HG02884 (cell line): Measurements from ENCODE around the gene EML5.
"Not testable (repeated sequence)": the region's sequence is repeated elsewhere in the genome, so short reads cannot be mapped to it uniquely, and the experiment has no call there.

Source experiments
- ATAC-seq: cut with Tn5 transposase; IDR thresholded peaks from one replicate; pipeline ENCODE4 v1.9.1; 2021; ENCODE audit warnings: mild to moderate bottlenecking, moderate library complexity; ENCODE audit not compliant: unreplicated experiment

Gene EML5

DNA sequence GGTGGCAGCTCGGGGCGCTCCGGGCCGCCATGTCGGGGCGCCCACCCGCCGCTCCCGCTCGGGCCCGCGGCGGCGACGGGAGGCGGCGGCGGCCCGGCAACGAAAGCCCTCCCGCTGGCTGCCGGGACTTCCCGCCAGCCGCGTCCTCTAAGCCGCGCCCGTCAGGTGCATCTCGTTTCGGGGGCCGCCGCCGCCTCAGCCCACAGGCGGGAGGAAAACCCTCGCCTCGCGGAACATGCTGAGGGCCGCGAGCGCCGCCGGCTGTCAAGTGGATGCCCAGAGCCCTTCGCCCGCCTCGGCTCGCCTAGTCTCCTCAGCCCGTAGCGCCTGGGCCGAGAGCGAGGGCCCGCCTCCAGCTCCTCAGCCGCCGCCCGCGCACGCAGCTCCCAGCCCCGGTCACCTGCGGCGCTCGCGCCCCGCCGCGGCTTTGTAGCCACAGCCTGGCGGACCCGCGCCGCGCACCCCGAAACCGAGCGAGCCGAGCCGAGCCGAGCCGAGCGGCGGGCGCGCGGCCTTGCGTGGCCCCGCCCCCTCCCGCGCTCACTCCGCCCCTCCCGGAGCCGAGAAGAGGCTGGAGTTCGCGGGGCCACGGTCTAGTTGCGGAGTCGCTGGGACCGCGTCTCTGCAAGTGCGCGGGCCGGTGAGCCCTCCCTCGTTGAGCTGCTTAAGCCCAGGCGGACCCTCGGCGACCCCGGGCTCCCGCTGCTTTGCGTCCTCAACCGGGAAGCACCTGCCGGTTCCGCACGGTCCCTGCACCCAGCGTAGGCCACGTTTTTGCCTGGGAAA lies at the start of gene EML5:
EML5 (minus strand) TSS at position 481 of the 786 bp plus-strand sequence; CDS start at position 31, 450 bp downstream.
- ATAC-seq, result peak; percentile 87

DNA sequence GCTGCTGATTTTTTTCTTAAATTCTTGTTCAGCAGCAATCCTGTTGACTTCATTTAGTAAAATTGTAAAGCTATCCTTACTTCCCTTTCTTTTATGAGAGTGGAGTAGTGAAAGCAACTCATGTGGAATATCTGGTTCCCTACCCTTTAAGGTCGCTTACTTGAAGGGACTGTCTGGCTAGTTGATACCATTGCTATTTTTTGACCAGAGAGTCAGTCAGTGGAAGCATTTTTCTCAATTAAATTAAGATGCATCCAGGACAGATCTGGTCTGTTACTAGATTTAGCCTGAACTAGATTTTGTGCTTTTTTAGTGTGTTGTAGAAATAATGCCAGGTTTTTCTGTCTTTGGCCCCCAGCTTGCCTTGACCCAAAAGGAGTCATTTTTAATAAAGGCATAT lies 49.7 kb upstream of the EML5 start:
- no peak for ATAC-seq

- ATAC-seq, result no peak
Observed at GRCh38 chr14:88841741-88842140, 49.0 kb upstream of the EML5 start.

- no peak for ATAC-seq
Observed at GRCh38 chr14:88840926-88841325, 48.2 kb upstream of the EML5 start.

DNA sequence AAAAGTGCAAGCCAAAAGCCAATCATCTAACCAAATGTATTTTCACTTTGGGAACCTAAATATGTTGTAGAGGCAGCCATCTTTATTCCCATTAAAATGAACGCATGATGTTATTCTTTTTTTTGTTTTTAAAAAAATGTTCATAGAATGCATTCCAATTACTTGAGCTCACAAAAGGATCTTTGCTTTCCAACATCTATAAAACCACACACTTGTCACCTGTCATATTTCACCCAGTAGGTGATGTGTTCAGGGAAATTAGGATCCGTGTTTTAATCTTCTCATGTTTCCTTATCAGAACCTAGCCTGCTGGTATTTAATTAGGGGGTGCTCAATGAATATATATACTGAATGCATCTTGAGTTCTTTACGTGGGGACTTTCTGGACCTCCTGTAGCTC lies 45.3 kb upstream of the EML5 start:
- no peak for ATAC-seq

- ATAC-seq, result no peak
Observed at GRCh38 chr14:88837495-88837894, 44.7 kb upstream of the EML5 start.

DNA sequence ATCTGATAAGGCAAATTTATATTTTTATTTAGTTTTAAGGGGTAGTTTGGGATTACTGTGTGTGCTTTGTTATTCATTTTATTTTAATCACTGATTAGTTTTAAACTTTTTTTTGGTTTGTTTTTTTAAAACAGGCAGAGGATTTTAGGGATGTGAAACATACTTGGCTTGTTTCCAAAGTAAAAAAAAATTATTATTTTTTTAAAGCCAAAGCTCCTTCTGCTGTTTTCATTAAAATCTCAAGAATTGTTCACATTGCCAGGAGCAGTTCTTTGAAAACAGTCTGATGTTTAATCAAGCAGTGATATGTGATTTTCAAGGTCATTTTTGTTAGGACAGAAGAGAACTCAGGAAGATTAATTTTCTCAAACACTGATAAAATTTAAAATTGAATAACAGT lies 42.9 kb upstream of the EML5 start:
- ATAC-seq, result no peak

DNA sequence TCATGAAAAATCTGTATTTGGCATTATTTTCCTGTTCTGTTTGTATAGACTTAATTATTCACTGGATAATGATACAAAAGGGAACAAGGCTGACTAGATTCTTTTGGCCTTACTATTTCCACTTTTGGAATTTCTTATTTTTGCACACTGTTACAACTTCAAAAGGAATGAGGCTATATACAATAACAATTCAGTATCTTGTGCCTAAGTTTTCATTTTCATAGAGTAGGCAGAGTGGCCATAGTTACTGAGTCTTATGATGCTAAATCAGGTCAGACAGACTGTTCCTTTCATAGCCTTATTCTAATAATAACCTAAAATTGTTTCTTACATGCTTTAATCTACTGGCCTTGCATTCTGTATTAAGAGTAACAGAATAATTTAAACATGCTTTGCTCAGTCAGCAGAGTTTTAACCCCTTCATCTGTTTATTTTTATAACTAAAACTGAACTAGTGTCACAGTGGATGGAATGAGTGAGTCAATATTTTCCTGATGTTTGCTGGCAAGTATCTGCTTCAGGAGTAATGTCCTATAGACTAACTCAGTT lies 42.2 kb upstream of the EML5 start:
- no peak for ATAC-seq

- no peak for ATAC-seq
Observed at GRCh38 chr14:88831284-88831683, 38.5 kb upstream of the EML5 start.

DNA sequence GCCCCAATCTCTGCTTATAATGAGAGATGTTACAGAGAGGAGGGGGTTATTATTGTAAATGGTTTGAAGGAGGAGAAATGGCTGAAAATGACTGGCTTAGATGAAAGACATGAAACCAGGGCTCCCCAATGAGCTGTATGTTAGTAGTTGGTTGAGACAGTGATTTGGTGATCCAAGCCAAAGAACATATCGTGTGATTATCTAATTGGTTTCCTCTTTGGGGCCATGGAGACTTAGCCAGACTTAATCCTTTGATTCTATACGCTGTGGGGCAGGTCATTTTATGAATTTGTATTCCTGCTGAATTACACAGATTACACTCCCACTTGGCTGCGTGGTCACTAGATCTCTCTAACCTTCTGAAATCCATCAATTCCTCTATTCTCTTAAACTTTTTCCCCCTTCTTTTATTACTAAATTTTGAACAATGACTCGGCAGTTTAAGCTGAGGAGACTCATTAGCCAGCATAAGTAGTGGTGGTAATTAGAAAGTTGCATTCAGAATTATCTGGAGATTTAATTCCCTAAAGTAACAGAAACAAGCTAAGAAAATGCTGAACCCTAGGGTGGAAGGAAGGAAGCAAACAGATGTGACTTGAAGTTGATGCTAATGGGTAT lies 37.0 kb upstream of the EML5 start:
- ATAC-seq, result no peak

DNA sequence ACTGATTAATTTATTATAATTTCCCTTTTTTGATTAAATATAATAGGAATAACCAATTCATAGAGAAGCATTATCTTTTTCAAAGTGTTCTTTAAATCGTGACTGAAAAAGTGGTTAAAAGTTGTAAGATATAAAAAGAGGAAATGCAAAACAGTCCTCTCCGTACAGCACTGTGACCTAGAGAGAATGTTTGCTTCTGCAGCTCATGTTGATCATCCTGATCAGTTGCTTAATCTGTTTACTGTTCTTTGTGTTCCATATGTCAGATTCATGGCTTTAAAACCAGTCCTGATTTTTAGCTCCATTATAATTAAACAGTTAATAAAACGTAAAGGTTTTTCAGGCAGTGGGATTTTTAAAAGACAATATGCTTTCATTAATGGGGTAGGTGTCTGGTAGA lies 36.4 kb upstream of the EML5 start:
- no peak for ATAC-seq

GRCh38 chr14:88825503-88825902 lies 32.8 kb upstream of the EML5 start:
- ATAC-seq, result no peak

- no peak for ATAC-seq
Observed at GRCh38 chr14:88825078-88825458, 32.3 kb upstream of the EML5 start.

- ATAC-seq, result peak; percentile 97
Observed at GRCh38 chr14:88824314-88825077, 31.7 kb upstream of the EML5 start, which contains the start of gene TTC8. Gene TTC8, plus strand, starts transcription at chr14:88824651. Its CDS starts 57 bp downstream, at chr14:88824708.

- peak; percentile 10 for ATAC-seq
Observed at GRCh38 chr14:88823968-88824313, 31.2 kb upstream of the EML5 start.

GRCh38 chr14:88821888-88822287 lies 29.1 kb upstream of the EML5 start:
- no peak for ATAC-seq

GRCh38 chr14:88821378-88821777 lies 28.6 kb upstream of the EML5 start:
- ATAC-seq, result no peak

GRCh38 chr14:88819674-88820073 lies 26.9 kb upstream of the EML5 start:
- ATAC-seq, result not testable (repeated sequence)

- ATAC-seq, result peak; percentile 89
Observed at GRCh38 chr14:88818018-88818417, 25.3 kb upstream of the EML5 start.

- ATAC-seq, result no peak
Observed at GRCh38 chr14:88815980-88816379, 23.2 kb upstream of the EML5 start.

DNA sequence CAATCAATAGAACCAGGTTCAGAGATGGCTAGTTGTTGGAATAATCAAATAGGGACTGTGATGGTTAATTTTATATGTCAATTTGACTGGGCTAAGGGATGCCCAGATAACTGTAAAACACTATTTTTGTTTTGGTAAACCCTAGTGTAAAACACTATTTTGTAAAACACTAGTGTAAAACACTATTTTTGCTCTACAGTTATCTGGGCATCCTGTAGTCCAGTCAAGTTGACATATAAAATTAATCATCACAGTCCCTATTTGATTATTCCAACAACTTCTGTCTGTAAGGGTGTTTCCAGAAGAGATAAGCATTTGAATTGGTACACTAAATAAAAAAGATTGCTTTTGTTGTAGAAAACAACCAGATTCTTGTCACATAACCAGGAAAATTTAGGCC lies 15.6 kb upstream of the EML5 start:
- no peak for ATAC-seq

GRCh38 chr14:88804477-88804876 lies 11.7 kb upstream of the EML5 start:
- ATAC-seq, result no peak
